H9 (cell line): ENCODE data around the gene KRTAP10-12. TPM values are rescaled to one million over a fixed set of nuclear protein-coding genes. Genes with fewer than 3 reads are reported as not detected.

Experiments used
- DNase-seq: peaks from one replicate; pipeline ENCODE4 v3.0.0-alpha.2; 2017
- H2AFZ ChIP-seq: one replicate; pipeline ENCODE4 v1.6.1; 2013; ENCODE audit warnings: mild to moderate bottlenecking, low read length, control low read depth, moderate library complexity
- H2AK5ac ChIP-seq: 2 replicates; pipeline ENCODE4 v1.6.1; 2013; ENCODE audit warnings: low read length, control low read depth, mixed read lengths; ENCODE audit not compliant: insufficient read length
- H2BK120ac ChIP-seq: one replicate; pipeline ENCODE4 v1.6.1; 2013; ENCODE audit warnings: low read depth, mild to moderate bottlenecking, low read length, control low read depth, inconsistent platforms; ENCODE audit not compliant: poor library complexity, severe bottlenecking
- H2BK12ac ChIP-seq: 2 replicates; pipeline ENCODE4 v1.6.1; 2013; ENCODE audit warnings: low read length, control low read depth, mixed read lengths, low read depth; ENCODE audit not compliant: insufficient read length
- H2BK15ac ChIP-seq: 2 replicates; pipeline ENCODE4 v1.6.1; 2013; ENCODE audit warnings: low read depth, low read length, control low read depth
- H2BK20ac ChIP-seq: one replicate; pipeline ENCODE4 v1.6.1; 2013; ENCODE audit warnings: low read depth, mild to moderate bottlenecking, low read length, control low read depth, inconsistent platforms; ENCODE audit not compliant: poor library complexity, severe bottlenecking
- H2BK5ac ChIP-seq: 2 replicates; pipeline ENCODE4 v1.6.1; 2013; ENCODE audit warnings: low read length, control low read depth, mixed read lengths; ENCODE audit not compliant: insufficient read length
- H3K14ac ChIP-seq: 2 replicates; pipeline ENCODE4 v1.6.1; 2013; ENCODE audit warnings: low read length, control low read depth; ENCODE audit not compliant: insufficient read depth
- H3K18ac ChIP-seq: 2 replicates; pipeline ENCODE4 v1.6.1; 2013; ENCODE audit warnings: low read depth, mild to moderate bottlenecking, mixed read lengths, low read length, control low read depth; ENCODE audit not compliant: insufficient read length
- H3K23ac ChIP-seq: 2 replicates; pipeline ENCODE4 v1.6.1; 2013; ENCODE audit warnings: low read length, control low read depth, mixed read lengths, low read depth; ENCODE audit not compliant: insufficient read length
- H3K23me2 ChIP-seq: 2 replicates; pipeline ENCODE4 v1.6.1; 2013; ENCODE audit warnings: low read depth, mild to moderate bottlenecking, mixed read lengths, low read length, control low read depth; ENCODE audit not compliant: insufficient read length, poor library complexity, severe bottlenecking
- H3K27ac ChIP-seq: 2 replicates; pipeline ENCODE4 v1.5.1; 2013; ENCODE audit warnings: low read length, control low read depth, mixed read lengths, low read depth; ENCODE audit not compliant: insufficient read length
- H3K27me3 ChIP-seq: 2 replicates; pipeline ENCODE4 v1.6.1; 2013; ENCODE audit warnings: low read length, control low read depth, inconsistent platforms; ENCODE audit not compliant: insufficient read depth
- H3K4ac ChIP-seq: 2 replicates; pipeline ENCODE4 v1.6.1; 2013; ENCODE audit warnings: low read depth, mild to moderate bottlenecking, control low read depth, inconsistent platforms, low read length, moderate library complexity
- H3K4me1 ChIP-seq: 2 replicates; pipeline ENCODE4 v1.6.1; 2013; ENCODE audit warnings: low read length, control low read depth, inconsistent platforms; ENCODE audit not compliant: insufficient read depth
- H3K4me2 ChIP-seq: 2 replicates; pipeline ENCODE4 v1.6.1; 2013; ENCODE audit warnings: low read length, control low read depth, mixed read lengths; ENCODE audit not compliant: insufficient read length, insufficient read depth
- H3K56ac ChIP-seq: 2 replicates; pipeline ENCODE4 v1.6.1; 2013; ENCODE audit warnings: low read depth, mild to moderate bottlenecking, mixed read lengths, low read length, control low read depth; ENCODE audit not compliant: insufficient read length
- H3K79me1 ChIP-seq: 2 replicates; pipeline ENCODE4 v1.6.1; 2013; ENCODE audit warnings: low read depth, mild to moderate bottlenecking, moderate library complexity, low read length, control low read depth, inconsistent platforms; ENCODE audit not compliant: insufficient read depth, poor library complexity, severe bottlenecking
- H3K79me2 ChIP-seq: 2 replicates; pipeline ENCODE4 v1.6.1; 2013; ENCODE audit warnings: low read length, control low read depth, inconsistent platforms; ENCODE audit not compliant: insufficient read depth
- H3K9ac ChIP-seq: 2 replicates; pipeline ENCODE4 v1.6.1; 2013; ENCODE audit warnings: low read length, control low read depth, mixed read lengths; ENCODE audit not compliant: insufficient read length; ENCODE audit errors: extremely low read depth
- H3K9me3 ChIP-seq: one replicate; pipeline ENCODE4 v1.6.1; 2013; ENCODE audit warnings: low read depth, low read length, inconsistent platforms; ENCODE audit not compliant: control insufficient read depth
- H3T11ph ChIP-seq: one replicate; pipeline ENCODE4 v1.6.1; 2013; ENCODE audit warnings: mild to moderate bottlenecking, low read length, control low read depth, inconsistent platforms
- H4K20me1 ChIP-seq: one replicate; pipeline ENCODE4 v1.6.1; 2013; ENCODE audit not compliant: control insufficient read depth, insufficient read length, insufficient read depth
- H4K5ac ChIP-seq: 2 replicates; pipeline ENCODE4 v1.6.1; 2013; ENCODE audit warnings: low read depth, mild to moderate bottlenecking, mixed read lengths, low read length, control low read depth; ENCODE audit not compliant: insufficient read length
- H4K8ac ChIP-seq: replicated peaks from 2 replicates; pipeline ENCODE4 v1.6.1; 2013; ENCODE audit warnings: low read length, control low read depth, mixed read lengths, low read depth; ENCODE audit not compliant: insufficient read length
- H4K91ac ChIP-seq: 2 replicates; pipeline ENCODE4 v1.6.1; 2013; ENCODE audit warnings: low read depth, mild to moderate bottlenecking, moderate library complexity, mixed read lengths, low read length, control low read depth; ENCODE audit not compliant: insufficient read length
- H3K27ac Mint-ChIP-seq, 3 experiments: 2 replicates in 2 of 3; 3 replicates in 1 of 3; pipeline ENCODE4 v1.8.0; 2020 to 2021; ENCODE audit warnings: mixed read lengths in 3 of 3, mild to moderate bottlenecking in 1 of 3, moderate library complexity in 1 of 3
- H3K27me3 Mint-ChIP-seq: 2 replicates; pipeline ENCODE4 v1.8.0; 2021; ENCODE audit warnings: low read depth, mild to moderate bottlenecking, moderate library complexity, mixed read lengths
- H3K36me3 Mint-ChIP-seq, 3 experiments: 2 replicates in 2 of 3; 3 replicates in 1 of 3; pipeline ENCODE4 v1.8.0; 2020 to 2021; ENCODE audit warnings: low read depth in 3 of 3, mixed read lengths in 3 of 3; ENCODE audit not compliant: insufficient read depth in 1 of 3
- H3K4me1 Mint-ChIP-seq, 2 experiments: 2 replicates each; pipeline ENCODE4 v1.8.0; 2020; ENCODE audit warnings: mixed read lengths in 2 of 2
- H3K4me3 Mint-ChIP-seq, 2 experiments: 2 replicates in 1 of 2; 3 replicates in 1 of 2; pipeline ENCODE4 v1.8.0; 2020 to 2021; ENCODE audit warnings: mild to moderate bottlenecking in 2 of 2, mixed read lengths in 2 of 2, moderate library complexity in 1 of 2
- H3K9me3 Mint-ChIP-seq, 2 experiments: 2 replicates in 1 of 2; 3 replicates in 1 of 2; pipeline ENCODE4 v1.8.0; 2020; ENCODE audit warnings: mild to moderate bottlenecking in 2 of 2, mixed read lengths in 2 of 2, moderate library complexity in 1 of 2
- WGBS: extraction: QIAGEN DNeasy Blood & Tissue Kit; methylation state at CpG from one replicate; pipeline ENCODE4 v1.1.7; 2013; ENCODE audit warnings: missing lambda C conversion rate, low lambda C conversion rate, mixed read lengths; ENCODE audit not compliant: insufficient read length; ENCODE audit errors: extremely low coverage; 5-methylcytosine and 5-hydroxymethylcytosine counted together
- total RNA-seq: library from RNA; stranded (reverse); gene quantifications from 2 replicates; pipeline ENCODE4 v1.2.1, GENCODE V29; 2021
- TF ChIP-seq, protein P1 (sequence below): fragments of 200-600 bp; sonication (generic); conservative IDR thresholded peaks from 3 replicates; pipeline ENCODE4 v1.8.0; 2021; ENCODE audit warnings: antibody characterized with exemption, mild to moderate bottlenecking

KRTAP10-12 gene
- total RNA-seq, 1 experiment from 2014 or later = not detected

DNA sequence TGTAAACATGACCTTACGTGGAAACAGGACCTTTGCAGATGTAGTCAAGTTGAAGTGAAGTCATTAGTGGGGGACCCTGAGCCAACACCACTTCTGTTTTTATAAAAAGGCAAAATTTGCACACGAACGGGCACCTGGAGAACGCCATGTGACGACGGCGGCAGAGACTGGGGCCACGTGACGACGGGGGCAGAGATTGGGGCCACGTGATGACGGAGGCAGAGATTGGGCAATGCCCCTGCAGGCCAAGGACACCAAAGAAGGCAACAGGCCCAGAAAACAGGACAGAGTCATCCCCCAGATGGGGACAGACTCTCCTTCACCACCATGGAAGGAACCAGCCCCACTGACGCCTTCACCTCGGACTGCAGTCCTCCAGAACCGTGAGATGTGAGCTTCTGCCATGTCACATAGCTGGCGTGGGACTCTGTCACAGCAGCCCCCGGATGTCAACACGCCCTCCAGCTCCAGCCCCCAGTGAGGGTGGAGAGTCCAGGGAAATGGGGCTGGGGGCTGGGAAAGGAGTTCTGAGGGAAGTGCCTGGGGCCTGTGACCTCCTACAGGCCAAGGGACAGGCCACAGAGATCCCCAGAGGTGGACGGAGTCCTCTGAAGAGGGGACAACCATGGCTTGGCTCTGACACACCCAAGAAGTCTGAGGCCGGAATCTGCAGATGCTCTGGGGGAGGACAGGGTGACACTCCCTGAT lies 46.6 kb upstream of the KRTAP10-12 start:
- H3T11ph ChIP-seq = no peak overlapping the region
- H3K9me3 ChIP-seq = no peaks in the 10 kb centered on the region
- no peak overlapping the region for H3K4me2 ChIP-seq
- H3K79me1 ChIP-seq = no peaks in the 10 kb centered on the region
- no peaks in the 10 kb centered on the region for H3K27me3 ChIP-seq
- H3K27ac Mint-ChIP-seq = no peak overlapping the region
- H4K5ac ChIP-seq = no peak overlapping the region
- H3K36me3 Mint-ChIP-seq = peaks cover 5 to 8% (median 6%) of the 10 kb centered on the region in 3 experiments
- no peak overlapping the region for H3K23ac ChIP-seq
- TF ChIP-seq, protein P1, sequence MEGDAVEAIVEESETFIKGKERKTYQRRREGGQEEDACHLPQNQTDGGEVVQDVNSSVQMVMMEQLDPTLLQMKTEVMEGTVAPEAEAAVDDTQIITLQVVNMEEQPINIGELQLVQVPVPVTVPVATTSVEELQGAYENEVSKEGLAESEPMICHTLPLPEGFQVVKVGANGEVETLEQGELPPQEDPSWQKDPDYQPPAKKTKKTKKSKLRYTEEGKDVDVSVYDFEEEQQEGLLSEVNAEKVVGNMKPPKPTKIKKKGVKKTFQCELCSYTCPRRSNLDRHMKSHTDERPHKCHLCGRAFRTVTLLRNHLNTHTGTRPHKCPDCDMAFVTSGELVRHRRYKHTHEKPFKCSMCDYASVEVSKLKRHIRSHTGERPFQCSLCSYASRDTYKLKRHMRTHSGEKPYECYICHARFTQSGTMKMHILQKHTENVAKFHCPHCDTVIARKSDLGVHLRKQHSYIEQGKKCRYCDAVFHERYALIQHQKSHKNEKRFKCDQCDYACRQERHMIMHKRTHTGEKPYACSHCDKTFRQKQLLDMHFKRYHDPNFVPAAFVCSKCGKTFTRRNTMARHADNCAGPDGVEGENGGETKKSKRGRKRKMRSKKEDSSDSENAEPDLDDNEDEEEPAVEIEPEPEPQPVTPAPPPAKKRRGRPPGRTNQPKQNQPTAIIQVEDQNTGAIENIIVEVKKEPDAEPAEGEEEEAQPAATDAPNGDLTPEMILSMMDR = no peak
- H3K23me2 ChIP-seq = peaks cover 2% of the 10 kb centered on the region
- WGBS = no CpG with 5 or more reads among the region's 20 CpGs
- H3K9ac ChIP-seq = no peak overlapping the region
- no peak overlapping the region for H4K91ac ChIP-seq
- peaks cover 7 to 14% of the 10 kb centered on the region in 2 experiments for H3K9me3 Mint-ChIP-seq
- H2BK5ac ChIP-seq = no peak overlapping the region
- no peak overlapping the region for H3K56ac ChIP-seq
- H3K79me2 ChIP-seq = no peaks in the 10 kb centered on the region
- H3K27ac ChIP-seq = no peak overlapping the region
- H3K4ac ChIP-seq = no peak overlapping the region
- H3K4me1 Mint-ChIP-seq = peaks cover 14 to 20% of the 10 kb centered on the region in 2 experiments
- no peak overlapping the region; the same call in 1 of the 2 replicates for H3K14ac ChIP-seq
- H3K18ac ChIP-seq = no peak overlapping the region
- H2AFZ ChIP-seq = no peak overlapping the region
- no peak overlapping the region for H3K4me3 Mint-ChIP-seq
- H4K20me1 ChIP-seq = no peaks in the 10 kb centered on the region
- H2BK15ac ChIP-seq = no peak overlapping the region
- no peak overlapping the region for H2BK12ac ChIP-seq
- no peak overlapping the region for H2BK20ac ChIP-seq
- no peak overlapping the region for H2AK5ac ChIP-seq
- no peaks in the 10 kb centered on the region for H3K4me1 ChIP-seq
- peaks cover 15% of the 10 kb centered on the region for H3K27me3 Mint-ChIP-seq
- no peak overlapping the region for H4K8ac ChIP-seq
- no peak overlapping the region for H2BK120ac ChIP-seq
- no peak for DNase-seq
